ENCODE data around the gene NRN1L.
A peak's percentile ranks its signal among the peaks of the same experiment; 100 is the strongest.

Gene NRN1L

GRCh38 chr16:67922221-67922620, 37.5 kb downstream of the NRN1L start:
- no peak for DNase-seq

- no peak for DNase-seq
Observed at GRCh38 chr16:67922740-67923139, 38.1 kb downstream of the NRN1L start.

- DNase-seq = no peak
Observed at GRCh38 chr16:67923414-67924116, 38.9 kb downstream of the NRN1L start.

- no peak for DNase-seq
Observed at GRCh38 chr16:67924140-67924906, 39.6 kb downstream of the NRN1L start.

GRCh38 chr16:67926181-67926750, 41.6 kb downstream of the NRN1L start:
- peak; percentile 16 for DNase-seq

- DNase-seq = no peak
Observed at GRCh38 chr16:67927131-67927941, 42.7 kb downstream of the NRN1L start.

- DNase-seq = no peak
Observed at GRCh38 chr16:67928147-67928546, 43.5 kb downstream of the NRN1L start.

GRCh38 chr16:67928561-67929364, 44.1 kb downstream of the NRN1L start:
- DNase-seq = peak; percentile 27

- DNase-seq = no peak
Observed at GRCh38 chr16:67930191-67930590, 45.5 kb downstream of the NRN1L start.

GRCh38 chr16:67930678-67931211, 46.1 kb downstream of the NRN1L start:
- no peak for DNase-seq

GRCh38 chr16:67931712-67932461, 47.2 kb downstream of the NRN1L start, which contains the start of gene CTRL:
Gene CTRL, minus strand, starts transcription at chr16:67931862. Its CDS starts 10 bp downstream, at chr16:67931852.
- no peak for DNase-seq

- no peak for DNase-seq
Observed at GRCh38 chr16:67932462-67932840, 47.8 kb downstream of the NRN1L start.

- DNase-seq = no peak
Observed at GRCh38 chr16:67933805-67934204, 49.1 kb downstream of the NRN1L start.

GRCh38 chr16:67934306-67935100, 49.8 kb downstream of the NRN1L start:
- DNase-seq = no peak

GRCh38 chr16:67935101-67935401, 50.4 kb downstream of the NRN1L start:
- no peak for DNase-seq

- peak; percentile 90 for DNase-seq
Observed at GRCh38 chr16:67935402-67936123, 50.9 kb downstream of the NRN1L start.

Measured in NCI-H748 treated with DMSO at 0.1 percent for 48 hours (cell line).